Bronchial epithelial cell (primary cell): ENCODE measurements around the gene H6PD. TPM values are rescaled to one million over a fixed set of nuclear protein-coding genes. Genes with fewer than 3 reads are reported as not detected.

Experiments
- DNase-seq: peaks from one replicate; pipeline ENCODE4 v3.0.0-alpha.2; 2010; ENCODE audit warnings: low read depth
- FAIRE-seq: peaks from 2 replicates; lab custom pipeline; 2011; peaks lifted over from hg19 to GRCh38; lab: Jason Lieb, UNC
- H3K27me3 ChIP-seq: 2 replicates; pipeline ENCODE4 v1.5.1; 2011; ENCODE audit warnings: low read length; ENCODE audit not compliant: control insufficient read depth, insufficient read depth
- H3K36me3 ChIP-seq: 2 replicates; pipeline ENCODE4 v1.5.1; 2011; ENCODE audit warnings: low read length; ENCODE audit not compliant: control insufficient read depth, insufficient read depth
- H3K4me3 ChIP-seq: 2 replicates; pipeline ENCODE4 v1.5.1; 2011; ENCODE audit warnings: mild to moderate bottlenecking, low read depth, low read length, control low read depth
- CTCF ChIP-seq: IDR thresholded peaks from 2 replicates; pipeline ENCODE4 v1.5.1; 2011; ENCODE audit warnings: mild to moderate bottlenecking, moderate library complexity, low read length, control low read depth, inconsistent platforms; ENCODE audit not compliant: insufficient read depth, severe bottlenecking
- total RNA-seq: library from RNA; depleted of rRNA; stranded (reverse); fragments of >200 nt; gene quantifications from 2 replicates; pipeline ENCODE4 v1.2.1, GENCODE V29; 2014

The H6PD gene
- total RNA-seq: 5.5 and 9.9 TPM in 2 replicates

- DNase-seq (peak; percentile 49), FAIRE-seq (no peak)
- TF ChIP-seq CTCF: peak; percentile 77
- Histone ChIP-seq H3K4me3 (peak within 1 kb of the TSS; percentile 67), H3K36me3 (no peaks in the 10 kb centered on the region), H3K27me3 (no peaks in the 10 kb centered on the region)
These were observed at the start of gene H6PD for GRCh38 chr1:9234223-9235095. TSS of gene H6PD (plus strand) at chr1:9234774. CDS start at chr1:9244935, 10,161 bp downstream.

- no peak for TF ChIP-seq CTCF
- Histone ChIP-seq H3K4me3 (no peak overlapping the region), H3K27me3 (no peaks in the 10 kb centered on the region), H3K36me3 (peaks cover 1% of the 10 kb centered on the region)
- FAIRE-seq (no peak), DNase-seq (no peak)
These were observed 48.3 kb upstream of the H6PD start for GRCh38 chr1:9186082-9186859.

- FAIRE-seq (no peak), DNase-seq (no peak)
- no peak for TF ChIP-seq CTCF
- no peaks in the 10 kb centered on the region for H3K27me3 ChIP-seq
- peaks cover 1% of the 10 kb centered on the region for H3K36me3 ChIP-seq
- H3K4me3 ChIP-seq: no peak overlapping the region
These were observed 47.6 kb upstream of the H6PD start for GRCh38 chr1:9187004-9187403.

- no peak overlapping the region for H3K4me3 ChIP-seq
- DNase-seq: no peak
- no peaks in the 10 kb centered on the region for H3K36me3 ChIP-seq
- no peak for TF ChIP-seq CTCF
- no peak for FAIRE-seq
- H3K27me3 ChIP-seq: no peaks in the 10 kb centered on the region
These were observed 44.3 kb upstream of the H6PD start for GRCh38 chr1:9190234-9190633.

GRCh38 chr1:9191231-9191630 is 43.3 kb upstream of the H6PD start:
- TF ChIP-seq CTCF: no peak
- DNase-seq (no peak), FAIRE-seq (no peak)
- no peaks in the 10 kb centered on the region for H3K27me3 ChIP-seq
- H3K4me3 ChIP-seq: no peak overlapping the region
- H3K36me3 ChIP-seq: no peaks in the 10 kb centered on the region
